Fibroblast of villous mesenchyme (primary cell): Measurements from ENCODE around the gene PFDN2. TPM values are rescaled to one million over a fixed set of nuclear protein-coding genes. Genes with fewer than 3 reads are reported as not detected.
A peak's percentile ranks its signal among the peaks of the same experiment; 100 is the strongest.

Experiments
- DNase-seq: peaks from one replicate; pipeline ENCODE4 v3.0.0-alpha.2; 2010; ENCODE audit warnings: low read depth
- H3K4me3 ChIP-seq: 2 replicates; pipeline ENCODE4 v1.5.1; 2011; ENCODE audit warnings: low read depth, mild to moderate bottlenecking, low read length
- CTCF ChIP-seq: IDR thresholded peaks from 2 replicates; pipeline ENCODE4 v1.5.1; 2012; ENCODE audit warnings: low read depth, mild to moderate bottlenecking, low read length; ENCODE audit not compliant: insufficient read depth
- total RNA-seq: library from RNA; depleted of rRNA; stranded (reverse); fragments of >200 nt; gene quantifications from 2 replicates; pipeline ENCODE4 v1.2.3, GENCODE V29; 2012

The PFDN2 gene
- total RNA-seq = 25.9 and 26.1 TPM in 2 replicates

DNA sequence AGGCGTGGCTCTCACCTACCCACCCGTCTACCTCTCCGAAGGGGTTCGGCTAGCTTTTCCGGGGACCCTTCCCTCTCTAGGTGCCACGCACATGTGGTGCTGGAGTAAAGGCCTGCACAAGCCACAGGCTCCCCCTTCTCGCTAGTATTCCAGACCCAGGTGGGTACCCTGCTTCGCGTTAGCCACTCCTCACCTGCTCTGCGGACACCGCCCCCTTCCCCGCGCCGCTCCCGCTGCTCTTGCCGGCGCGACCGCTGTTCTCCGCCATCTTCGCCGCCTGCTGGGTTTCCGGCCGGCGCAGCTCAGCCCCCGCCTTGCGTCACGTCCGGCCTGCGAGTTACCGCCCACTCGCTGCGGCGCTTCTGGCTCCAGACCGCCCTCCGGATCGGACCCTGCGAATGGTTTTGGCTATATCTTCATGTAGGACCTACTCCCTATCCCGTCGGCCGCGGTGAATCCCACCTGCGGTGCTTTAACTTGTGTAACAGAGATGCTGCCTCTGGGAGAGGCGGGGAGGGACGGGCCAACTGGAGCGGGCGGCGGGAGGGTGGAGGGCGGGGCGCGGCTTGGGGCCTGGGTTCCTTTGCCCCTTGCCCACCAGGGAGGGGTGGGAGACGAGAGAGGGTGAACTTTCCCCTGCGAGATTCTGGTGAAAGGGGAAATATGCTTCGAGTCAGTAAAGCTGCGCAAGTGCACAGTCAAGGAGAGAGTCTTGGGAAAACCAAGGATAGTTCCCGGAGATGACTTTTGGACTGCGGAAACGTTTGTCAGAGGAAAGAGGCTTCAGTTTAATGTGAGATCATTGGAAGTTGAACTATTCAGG, at the start of gene PFDN2, which contains the start of gene NIT1:
TSS of gene PFDN2 (minus strand) at position 279 of the 823 bp plus-strand sequence. CDS start at position 268, 11 bp downstream.
TSS of gene NIT1 (plus strand) at position 347 of the 823 bp plus-strand sequence. CDS start at position 419, 72 bp downstream.
- DNase-seq = peak; percentile 87
- no peak for TF ChIP-seq CTCF
- H3K4me3 ChIP-seq = peak within 1 kb of the TSS; percentile 88

- DNase-seq = no peak
- H3K4me3 ChIP-seq = peak overlapping the region; percentile 87
- TF ChIP-seq CTCF = no peak
Measured at GRCh38 chr1:161166669-161167548, 49.1 kb upstream of the PFDN2 start.

DNA sequence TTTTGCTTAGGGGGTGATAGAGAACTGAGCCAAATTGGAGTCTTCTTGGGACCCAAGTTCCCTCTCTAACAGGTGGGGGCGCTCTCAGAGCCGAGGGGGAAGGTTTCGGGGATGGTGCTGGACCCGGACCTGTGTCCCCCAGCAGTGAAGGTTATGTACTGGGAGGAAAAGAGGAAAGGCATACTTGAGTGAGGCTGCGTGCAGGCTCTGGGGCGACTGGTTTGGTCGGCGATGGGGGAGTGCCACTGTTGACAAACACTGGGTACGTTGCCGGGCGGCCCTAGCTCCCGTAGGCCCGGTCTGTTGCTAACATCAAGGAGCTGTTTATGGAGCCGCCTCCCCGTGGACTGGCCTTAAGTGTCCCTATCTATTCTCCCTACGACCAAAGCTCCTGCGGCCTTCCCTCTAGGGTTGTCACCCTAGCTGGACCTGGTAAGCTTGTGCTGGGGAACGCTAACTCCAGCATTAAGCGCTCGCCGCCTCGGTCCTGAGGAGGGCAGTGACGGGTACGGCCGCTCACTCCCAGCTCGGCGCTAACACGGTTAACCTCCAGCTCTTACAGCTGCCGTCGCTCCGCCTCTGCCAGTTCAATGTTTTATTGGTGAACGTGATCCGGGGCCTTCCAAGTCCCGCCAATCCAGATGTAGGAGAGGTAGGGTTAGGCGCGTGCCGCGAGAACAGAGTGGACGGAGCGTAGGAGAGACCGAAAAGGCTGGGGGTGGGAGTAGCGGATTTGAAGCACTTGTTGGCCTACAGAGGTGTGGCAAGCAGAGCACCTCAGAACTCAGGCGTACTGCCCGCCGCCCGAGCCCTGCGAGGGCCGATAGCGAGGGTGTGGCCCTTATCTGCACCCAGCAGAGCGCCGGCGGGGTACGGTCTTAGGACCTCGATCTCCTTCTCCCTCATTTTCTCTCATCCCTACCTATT, 48.2 kb upstream of the PFDN2 start, which contains the start of gene PPOX:
TSS of gene PPOX (plus strand) at position 685 of the 927 bp plus-strand sequence. CDS start 422 bp downstream, outside the sequence.
- peak within 1 kb of the TSS; percentile 87 for H3K4me3 ChIP-seq
- TF ChIP-seq CTCF = peak; percentile 45
- peak; percentile 99 for DNase-seq

GRCh38 chr1:161164901-161165610, 47.2 kb upstream of the PFDN2 start:
- TF ChIP-seq CTCF = no peak
- no peak for DNase-seq
- H3K4me3 ChIP-seq = peak overlapping the region; percentile 87

GRCh38 chr1:161163793-161164192, 46.0 kb upstream of the PFDN2 start:
- no peak overlapping the region for H3K4me3 ChIP-seq
- DNase-seq = no peak
- no peak for TF ChIP-seq CTCF
